ENCODE results near the gene GSG1. TPM values are rescaled to one million over a fixed set of nuclear protein-coding genes. Genes with fewer than 3 reads are reported as not detected.
"Not testable (repeated sequence)": the region's sequence is repeated elsewhere in the genome, so short reads cannot be mapped to it uniquely, and the experiment has no call there.

The GSG1 gene
- total and polyA plus RNA-seq, 10 donors = not detected

- Histone ChIP-seq H3K27ac (no peak overlapping the region), H3K4me1 (peaks cover 0 to 4% (median 0%) of the 10 kb centered on the region in 6 donors), H3K4me3 (no peak overlapping the region), H3K9me3 (no peaks in the 10 kb centered on the region), H3K27me3 (replicated peaks in 1 of 7) (no peaks in the 10 kb centered on the region), H3K36me3 (peaks cover 0 to 9% (median 0%) of the 10 kb centered on the region in 6 donors)
- intact Hi-C loops (cut with DNase I; ENCODE audit: low total_unique reads) = no loop called here
- TF ChIP-seq POLR2A (IDR thresholded peaks at IDR 0.05) (no peak), CTCF (IDR thresholded peaks at IDR 0.05 in 8 of 11, conservative IDR thresholded peaks at IDR 0.05 in 3 of 11) (no peak), POLR2AphosphoS5 (IDR thresholded peaks at IDR 0.05) (no peak)
- DNase-seq = no peak
- WGBS, 5 donors = 81 to 92% (median 87%) methylated on average over 4 of the region's 4 CpGs
These were observed 15.0 kb downstream of the GSG1 start for GRCh38 chr12:13088496-13088895.

GRCh38 chr12:13087766-13088165 is 15.7 kb downstream of the GSG1 start:
- Histone ChIP-seq H3K36me3 (peaks cover 0 to 15% (median 0%) of the 10 kb centered on the region in 6 donors), H3K4me1 (peaks cover 0 to 4% (median 0%) of the 10 kb centered on the region in 6 donors), H3K27ac (no peak overlapping the region), H3K9me3 (no peaks in the 10 kb centered on the region), H3K27me3 (replicated peaks in 1 of 7) (no peaks in the 10 kb centered on the region), H3K4me3 (no peak overlapping the region)
- TF ChIP-seq CTCF (IDR thresholded peaks at IDR 0.05 in 8 of 11, conservative IDR thresholded peaks at IDR 0.05 in 3 of 11) (no peak), POLR2AphosphoS5 (IDR thresholded peaks at IDR 0.05) (no peak), POLR2A (IDR thresholded peaks at IDR 0.05) (no peak)
- 87 to 94% (median 92%) methylated on average over 5 of the region's 5 CpGs for WGBS, 5 donors
- intact Hi-C loops (cut with DNase I; ENCODE audit: low total_unique reads) = no loop called here
- DNase-seq = no peak

GRCh38 chr12:13085968-13086686 is 17.3 kb downstream of the GSG1 start:
- TF ChIP-seq POLR2A (IDR thresholded peaks at IDR 0.05) = no peak
- TF ChIP-seq CTCF (IDR thresholded peaks at IDR 0.05 in 8 of 11, conservative IDR thresholded peaks at IDR 0.05 in 3 of 11) = no peak
- intact Hi-C loops (cut with DNase I; ENCODE audit: low total_unique reads) = no loop called here
- WGBS, 5 donors = 76 to 81% (median 79%) methylated on average over 7 of the region's 7 CpGs
- DNase-seq = no peak
- no peaks in the 10 kb centered on the region for H3K9me3 ChIP-seq
- H3K4me1 ChIP-seq = peaks cover 0 to 4% (median 0%) of the 10 kb centered on the region in 6 donors
- H3K27me3 ChIP-seq (replicated peaks in 1 of 7) = no peaks in the 10 kb centered on the region
- no peak overlapping the region for H3K4me3 ChIP-seq
- no peak overlapping the region for H3K27ac ChIP-seq
- H3K36me3 ChIP-seq = peaks cover 0 to 30% (median 0%) of the 10 kb centered on the region in 6 donors

GRCh38 chr12:13084898-13085640 is 18.4 kb downstream of the GSG1 start:
- WGBS, 5 donors = 90 to 100% (median 96%) methylated on average over 11 of the region's 11 CpGs
- H3K27me3 ChIP-seq (replicated peaks in 1 of 7) = no peaks in the 10 kb centered on the region

GRCh38 chr12:13083638-13084037 is 19.8 kb downstream of the GSG1 start:
- H3K27me3 ChIP-seq (replicated peaks in 1 of 7); H3K4me3 ChIP-seq; DNase-seq; intact Hi-C loops (cut with DNase I; ENCODE audit: low total_unique reads); H3K9me3 ChIP-seq; H3K27ac ChIP-seq; H3K4me1 ChIP-seq: not testable (repeated sequence)
- H3K36me3 ChIP-seq = peaks cover 0 to 50% (median 5%) of the 10 kb centered on the region in 6 donors
- WGBS, 5 donors = 95 to 97% (median 95%) methylated on average over 5 of the region's 5 CpGs

More at GRCh38 chr12:13084898-13085640, 18.4 kb downstream of the GSG1 start:
- H3K9me3 ChIP-seq = no peaks in the 10 kb centered on the region
- peaks cover 0 to under 1% (median 0%) of the 10 kb centered on the region in 6 donors for H3K4me1 ChIP-seq
- H3K36me3 ChIP-seq = peaks cover 0 to 41% (median 5%) of the 10 kb centered on the region in 6 donors
- no peak for TF ChIP-seq POLR2AphosphoS5 (IDR thresholded peaks at IDR 0.05)
- TF ChIP-seq CTCF (IDR thresholded peaks at IDR 0.05 in 8 of 11, conservative IDR thresholded peaks at IDR 0.05 in 3 of 11) = no peak
- no peak for TF ChIP-seq POLR2A (IDR thresholded peaks at IDR 0.05)
- intact Hi-C loops (cut with DNase I; ENCODE audit: low total_unique reads) = no loop called here
- DNase-seq = no peak
- H3K27ac ChIP-seq = no peak overlapping the region
- H3K4me3 ChIP-seq = no peak overlapping the region

All from spleen (tissue), 11 donors.